GM23338 (cell line): Measurements from ENCODE around the gene INPP5D. TPM values are rescaled to one million over a fixed set of nuclear protein-coding genes. Genes with fewer than 3 reads are reported as not detected.

ENCODE experiments used
- ATAC-seq: fragments of 200-7000 bp; cut with Tn5 transposase; 3 replicates; pipeline ENCODE4 v1.9.1; 2020
- DNase-seq: peaks from one replicate; pipeline ENCODE4 v3.0.0-alpha.2; 2015; ENCODE audit warnings: low spot score
- H2AFZ ChIP-seq: fragments of 200-600 bp; sonication (generic); 2 replicates; pipeline ENCODE4 v1.8.0; 2016; ENCODE audit warnings: antibody characterized with exemption, mild to moderate bottlenecking, moderate library complexity
- H3F3A ChIP-seq: fragments of 200-600 bp; sonication (generic); replicated peaks from 2 replicates; pipeline ENCODE4 v1.8.0; 2017; ENCODE audit warnings: antibody characterized with exemption, mixed run types, low read depth
- H3K27ac ChIP-seq: fragments of 200-600 bp; sonication (generic); 2 replicates; pipeline ENCODE4 v1.6.1; 2016; ENCODE audit warnings: low read depth
- H3K27me3 ChIP-seq: fragments of 200-600 bp; sonication (generic); 2 replicates; pipeline ENCODE4 v1.8.0; 2016; ENCODE audit warnings: mild to moderate bottlenecking, mixed run types, moderate library complexity; ENCODE audit not compliant: insufficient read depth
- H3K36me3 ChIP-seq: fragments of 200-600 bp; sonication (generic); 2 replicates; pipeline ENCODE4 v1.8.0; 2016; ENCODE audit warnings: mild to moderate bottlenecking; ENCODE audit not compliant: insufficient read depth
- H3K4me1 ChIP-seq: fragments of 200-600 bp; sonication (generic); 2 replicates; pipeline ENCODE4 v1.8.0; 2016; ENCODE audit warnings: mild to moderate bottlenecking, moderate library complexity; ENCODE audit not compliant: insufficient read depth
- H3K4me2 ChIP-seq: fragments of 200-600 bp; sonication (generic); 2 replicates; pipeline ENCODE4 v1.7.1; 2017; ENCODE audit warnings: mixed run types
- H3K4me3 ChIP-seq: fragments of 200-600 bp; sonication (generic); 2 replicates; pipeline ENCODE4 v1.6.1; 2016; ENCODE audit warnings: mixed run types
- H3K79me2 ChIP-seq: fragments of 200-600 bp; sonication (generic); replicated peaks from 2 replicates; pipeline ENCODE4 v1.8.0; 2017; ENCODE audit warnings: mild to moderate bottlenecking; ENCODE audit not compliant: insufficient read depth
- H3K9me2 ChIP-seq: fragments of 200-600 bp; sonication (generic); 2 replicates; pipeline ENCODE4 v1.8.0; 2017; ENCODE audit not compliant: insufficient read depth
- H4K20me1 ChIP-seq: fragments of 200-600 bp; sonication (generic); replicated peaks from 2 replicates; pipeline ENCODE4 v1.8.0; 2017; ENCODE audit warnings: mild to moderate bottlenecking; ENCODE audit not compliant: insufficient read depth
- H3K27ac Mint-ChIP-seq: 2 replicates; pipeline ENCODE4 v1.8.0; 2020; ENCODE audit warnings: inconsistent platforms, mild to moderate bottlenecking, moderate library complexity, mixed read lengths
- H3K27me3 Mint-ChIP-seq: 3 replicates; pipeline ENCODE4 v1.8.0; 2022; ENCODE audit warnings: low read depth, mild to moderate bottlenecking, moderate library complexity, mixed read lengths, inconsistent platforms; ENCODE audit not compliant: insufficient read depth, poor library complexity
- H3K36me3 Mint-ChIP-seq: 3 replicates; pipeline ENCODE4 v1.8.0; 2021; ENCODE audit warnings: low read depth, mild to moderate bottlenecking, inconsistent platforms, moderate library complexity, mixed read lengths
- H3K4me1 Mint-ChIP-seq: 3 replicates; pipeline ENCODE4 v1.8.0; 2020; ENCODE audit warnings: mild to moderate bottlenecking, inconsistent platforms, mixed read lengths
- H3K4me3 Mint-ChIP-seq: 3 replicates; pipeline ENCODE4 v1.8.0; 2021; ENCODE audit warnings: moderate library complexity, mild to moderate bottlenecking, inconsistent platforms, mixed read lengths
- H3K9me3 Mint-ChIP-seq: 3 replicates; pipeline ENCODE4 v1.8.0; 2020; ENCODE audit warnings: moderate library complexity, mild to moderate bottlenecking, inconsistent platforms, mixed read lengths
- CREB1 ChIP-seq: fragments of 250-450 bp; sonication (Bioruptor Pico); IDR thresholded peaks from 2 replicates; pipeline ENCODE4 v1.5.0; 2020; ENCODE audit warnings: low read depth, mild to moderate bottlenecking, moderate library complexity
- EZH2 ChIP-seq: fragments of 200-600 bp; sonication (generic); IDR thresholded peaks from one replicate; pipeline ENCODE4 v1.8.0; 2017; ENCODE audit warnings: antibody characterized with exemption, mild to moderate bottlenecking, low read depth; ENCODE audit not compliant: unreplicated experiment
- EZH2phosphoT487 ChIP-seq: fragments of 200-600 bp; sonication (generic); IDR thresholded peaks from one replicate; pipeline ENCODE4 v1.8.1; 2018; ENCODE audit warnings: antibody characterized with exemption; ENCODE audit not compliant: unreplicated experiment
- NANOG ChIP-seq: IDR thresholded peaks from 2 replicates; pipeline ENCODE4 v1.6.1; 2016; ENCODE audit warnings: antibody characterized with exemption, borderline replicate concordance
- POLR2AphosphoS5 ChIP-seq: IDR thresholded peaks from 2 replicates; pipeline ENCODE4 v1.6.1; 2016; ENCODE audit warnings: antibody characterized with exemption, low read depth
- REST ChIP-seq: IDR thresholded peaks from one replicate; pipeline ENCODE4 v1.6.1; 2018; ENCODE audit warnings: antibody characterized with exemption; ENCODE audit not compliant: unreplicated experiment
- STAT1 ChIP-seq: IDR thresholded peaks from one replicate; pipeline ENCODE4 v1.6.1; 2016; ENCODE audit warnings: antibody characterized with exemption; ENCODE audit not compliant: unreplicated experiment
- ZNF331 ChIP-seq: fragments of 250-450 bp; sonication (Bioruptor Pico); IDR thresholded peaks from 2 replicates; pipeline ENCODE4 v1.5.0; 2020; ENCODE audit warnings: low read depth, mild to moderate bottlenecking, moderate library complexity
- ZNF462 ChIP-seq: fragments of 250-450 bp; sonication (Bioruptor Pico); IDR thresholded peaks from 2 replicates; pipeline ENCODE4 v1.5.0; 2020; ENCODE audit warnings: mild to moderate bottlenecking, moderate library complexity
- polyA plus RNA-seq: library from polyadenylated mRNA; unstranded; fragments of >200 nt; fragmentation: Nextera tagmentation; extraction: Ambion mirVana; gene quantifications from 2 replicates; pipeline ENCODE4 v1.2.1, GENCODE V29; 2016
- total RNA-seq: library from RNA; depleted of rRNA; stranded (reverse); fragments of >200 nt; shearing (Covaris generic); gene quantifications from 2 replicates; pipeline ENCODE4 v1.2.3, GENCODE V29; 2014
- TF ChIP-seq, protein P1 (sequence below): IDR thresholded peaks from 2 replicates; pipeline ENCODE4 v1.6.1; 2016; ENCODE audit warnings: antibody characterized with exemption
- TF ChIP-seq, protein P2 (sequence below), 2 experiments: fragments of 200-600 bp in 1 of 2; sonication (generic) in 1 of 2; conservative IDR thresholded peaks; 2 replicates each; pipeline versions ENCODE4 v1.5.1 to v1.6.1; 2016 to 2017; ENCODE audit warnings: antibody characterized with exemption in 2 of 2, low read depth in 2 of 2, mild to moderate bottlenecking in 2 of 2, moderate library complexity in 1 of 2

INPP5D gene
- total and polyA plus RNA-seq, 2 experiments from 2014 or later: 6.6 to 8.3 TPM

DNA sequence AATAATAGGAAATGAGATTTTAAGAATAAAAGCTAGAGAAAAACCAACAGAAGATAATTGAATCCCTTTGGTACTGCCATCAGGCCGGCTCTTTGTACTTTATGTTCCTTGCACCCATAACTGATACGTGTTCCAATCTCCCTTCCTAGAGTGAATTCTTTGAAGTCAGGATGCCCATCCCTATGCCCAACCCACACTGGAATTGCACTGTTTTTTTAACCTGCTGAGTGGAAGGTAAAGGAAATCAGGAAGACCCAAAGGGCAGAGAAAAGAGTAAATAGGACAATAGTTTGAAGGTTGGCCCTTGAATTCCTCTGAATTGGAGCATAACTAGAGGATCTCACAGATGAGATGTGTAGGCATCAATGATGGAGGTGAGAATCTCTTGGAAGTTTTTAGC, 187.0 kb downstream of the INPP5D start:
- Histone ChIP-seq H3K27ac (no peak overlapping the region), H3K79me2 (peaks cover 3% of the 10 kb centered on the region), H3K9me2 (no peaks in the 10 kb centered on the region), H3K4me3 (no peak overlapping the region), H2AFZ (no peak overlapping the region), H3K27me3 (no peaks in the 10 kb centered on the region), H4K20me1 (no peaks in the 10 kb centered on the region), H3F3A (no peaks in the 10 kb centered on the region), H3K36me3 (no peaks in the 10 kb centered on the region), H3K4me2 (no peak overlapping the region), H3K4me1 (no peaks in the 10 kb centered on the region)
- Mint-ChIP-seq H3K27ac (no peak overlapping the region), H3K9me3 (peaks cover 19% of the 10 kb centered on the region), H3K4me3 (no peak overlapping the region), H3K36me3 (peaks cover 16% of the 10 kb centered on the region), H3K4me1 (no peaks in the 10 kb centered on the region), H3K27me3 (peaks cover 7% of the 10 kb centered on the region)
- DNase-seq (no peak), ATAC-seq (no peak)
- TF ChIP-seq CREB1 (no peak), NANOG (no peak), POLR2AphosphoS5 (no peak), EZH2 (no peak), ZNF462 (no peak), ZNF331 (CRISPR knock-in tag) (no peak)

DNA sequence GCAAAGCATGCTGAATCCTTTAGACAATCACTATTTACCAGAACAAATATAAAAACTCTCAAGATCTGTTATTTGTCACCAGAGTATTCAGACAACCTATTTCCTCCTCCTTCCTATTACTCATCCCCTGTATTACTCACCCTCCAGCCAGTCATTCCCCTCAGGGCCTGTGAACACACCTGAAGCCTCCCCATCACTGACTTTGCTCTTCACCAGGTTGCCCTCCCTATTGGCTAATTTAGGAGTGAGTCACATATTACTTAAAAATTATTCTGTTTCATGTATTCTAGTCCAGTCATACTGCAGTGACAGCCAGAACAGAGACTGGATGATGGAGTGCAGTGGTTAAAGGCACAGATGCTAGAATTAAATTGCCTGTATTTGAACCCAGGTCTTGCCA, 187.6 kb downstream of the INPP5D start:
- Histone ChIP-seq H3K79me2 (peaks cover 10% of the 10 kb centered on the region), H3K4me2 (no peak overlapping the region), H3K4me3 (no peak overlapping the region), H3K9me2 (no peaks in the 10 kb centered on the region), H3K27me3 (no peaks in the 10 kb centered on the region), H3K36me3 (no peaks in the 10 kb centered on the region), H3K4me1 (0 out of 2 replicates have a peak, but pooled peaks cover under 1% of the 10 kb centered on the region), H4K20me1 (peaks cover under 1% of the 10 kb centered on the region; the same call in 1 of the 2 replicates), H3F3A (no peaks in the 10 kb centered on the region), H3K27ac (no peak overlapping the region), H2AFZ (no peak overlapping the region)
- TF ChIP-seq EZH2phosphoT487 (no peak), REST (no peak), STAT1 (no peak)
- TF ChIP-seq, protein P1, sequence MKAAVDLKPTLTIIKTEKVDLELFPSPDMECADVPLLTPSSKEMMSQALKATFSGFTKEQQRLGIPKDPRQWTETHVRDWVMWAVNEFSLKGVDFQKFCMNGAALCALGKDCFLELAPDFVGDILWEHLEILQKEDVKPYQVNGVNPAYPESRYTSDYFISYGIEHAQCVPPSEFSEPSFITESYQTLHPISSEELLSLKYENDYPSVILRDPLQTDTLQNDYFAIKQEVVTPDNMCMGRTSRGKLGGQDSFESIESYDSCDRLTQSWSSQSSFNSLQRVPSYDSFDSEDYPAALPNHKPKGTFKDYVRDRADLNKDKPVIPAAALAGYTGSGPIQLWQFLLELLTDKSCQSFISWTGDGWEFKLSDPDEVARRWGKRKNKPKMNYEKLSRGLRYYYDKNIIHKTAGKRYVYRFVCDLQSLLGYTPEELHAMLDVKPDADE: no peak
- TF ChIP-seq, protein P2, sequence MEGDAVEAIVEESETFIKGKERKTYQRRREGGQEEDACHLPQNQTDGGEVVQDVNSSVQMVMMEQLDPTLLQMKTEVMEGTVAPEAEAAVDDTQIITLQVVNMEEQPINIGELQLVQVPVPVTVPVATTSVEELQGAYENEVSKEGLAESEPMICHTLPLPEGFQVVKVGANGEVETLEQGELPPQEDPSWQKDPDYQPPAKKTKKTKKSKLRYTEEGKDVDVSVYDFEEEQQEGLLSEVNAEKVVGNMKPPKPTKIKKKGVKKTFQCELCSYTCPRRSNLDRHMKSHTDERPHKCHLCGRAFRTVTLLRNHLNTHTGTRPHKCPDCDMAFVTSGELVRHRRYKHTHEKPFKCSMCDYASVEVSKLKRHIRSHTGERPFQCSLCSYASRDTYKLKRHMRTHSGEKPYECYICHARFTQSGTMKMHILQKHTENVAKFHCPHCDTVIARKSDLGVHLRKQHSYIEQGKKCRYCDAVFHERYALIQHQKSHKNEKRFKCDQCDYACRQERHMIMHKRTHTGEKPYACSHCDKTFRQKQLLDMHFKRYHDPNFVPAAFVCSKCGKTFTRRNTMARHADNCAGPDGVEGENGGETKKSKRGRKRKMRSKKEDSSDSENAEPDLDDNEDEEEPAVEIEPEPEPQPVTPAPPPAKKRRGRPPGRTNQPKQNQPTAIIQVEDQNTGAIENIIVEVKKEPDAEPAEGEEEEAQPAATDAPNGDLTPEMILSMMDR (conservative IDR thresholded peaks at IDR 0.05; ENCODE audit: low read depth in 2 of 2): no peak
- DNase-seq: no peak
- Mint-ChIP-seq H3K27me3 (peaks cover 8% of the 10 kb centered on the region), H3K27ac (no peak overlapping the region), H3K9me3 (peaks cover 19% of the 10 kb centered on the region), H3K36me3 (peaks cover 18% of the 10 kb centered on the region), H3K4me1 (peaks cover 1% of the 10 kb centered on the region; the same call in 2 of the 3 replicates), H3K4me3 (no peak overlapping the region)
- no peak for ATAC-seq
